Measurements from ENCODE around the gene STARD3. TPM values are rescaled to one million over a fixed set of nuclear protein-coding genes. Genes with fewer than 3 reads are reported as not detected.
"Not testable (repeated sequence)": the region's sequence is repeated elsewhere in the genome, so short reads cannot be mapped to it uniquely, and the experiment has no call there.

Gene STARD3
- total and polyA plus RNA-seq, 2 donors (not counting 3 experiments of a cell fraction or from before 2014, with no cell fraction given) = 51.0 to 75.7 TPM

DNA sequence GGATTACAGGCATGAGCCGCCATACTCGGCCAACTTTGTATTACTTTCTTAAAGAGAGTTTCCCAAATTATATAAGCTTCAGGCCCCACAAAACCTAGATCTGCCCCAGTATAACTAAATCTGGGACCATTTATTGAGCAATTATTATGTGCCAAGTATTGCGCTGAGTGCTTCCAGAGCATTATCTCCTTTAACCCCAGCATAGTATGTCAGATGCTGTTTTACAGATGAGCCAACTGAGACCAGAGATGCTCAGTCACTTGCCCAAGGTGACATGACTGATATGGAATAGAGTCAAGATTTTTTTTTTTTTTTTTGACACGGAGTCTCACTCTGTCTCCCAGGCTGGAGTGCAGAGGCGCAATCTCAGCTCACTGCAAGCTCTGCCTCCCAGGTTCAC, 61.0 kb downstream of the STARD3 start:
- Histone ChIP-seq H3K4me2 (ENCODE audit: insufficient read depth, low read length) (no peak overlapping the region), H2AFZ (ENCODE audit: low read depth, low read length) (no peak overlapping the region), H3K27ac (ENCODE audit: insufficient read depth, low read depth, low read length) (no peak overlapping the region), H4K20me1 (replicated peaks; ENCODE audit: control insufficient read depth, extremely low read depth, insufficient read depth, low read length) (no peaks in the 10 kb centered on the region), H3K36me3 (ENCODE audit: control insufficient read depth in 2 of 2, extremely low read depth in 1 of 2, insufficient read depth in 2 of 2, low read length in 2 of 2) (no peaks in the 10 kb centered on the region), H3K4me3 (replicated peaks in 1 of 3; ENCODE audit: insufficient read depth in 1 of 3, low read depth in 1 of 3, low read length in 3 of 3) (no peak overlapping the region), H3K4me1 (ENCODE audit: control insufficient read depth, extremely low read depth, insufficient read depth, low read length) (no peaks in the 10 kb centered on the region), H3K27me3 (ENCODE audit: control insufficient read depth in 2 of 2, insufficient read depth in 2 of 2, low read length in 2 of 2) (peaks cover 0 to 2% of the 10 kb centered on the region in 2 experiments), H3K9me3 (replicated peaks; ENCODE audit: control insufficient read depth, insufficient read depth, low read length) (no peaks in the 10 kb centered on the region), H3K9me1 (replicated peaks; ENCODE audit: control insufficient read depth, extremely low read depth, insufficient read depth, low read length) (no peaks in the 10 kb centered on the region), H3K9ac (replicated peaks; ENCODE audit: extremely low read depth, insufficient read depth, low read length) (no peak overlapping the region), H3K79me2 (ENCODE audit: control insufficient read depth, insufficient read depth, low read length) (no peaks in the 10 kb centered on the region)
- no peak for FAIRE-seq
- DNase-seq (ENCODE audit: low read depth, low spot score) = no peak
- dilution Hi-C loops (cut with MboI; ENCODE audit: extremely low pct_ligation_motif_present, low sequenced_read_pairs) = no loop called here
- POLR2A ChIA-PET = no interaction called here
- no peak for TF ChIP-seq FOS (IDR thresholded peaks at IDR 0.05; ENCODE audit: borderline replicate concordance, insufficient read depth, low read length)
- no peak for TF ChIP-seq GATA2 (IDR thresholded peaks at IDR 0.05; ENCODE audit: insufficient read depth, insufficient read length, low read depth, low read length)
- TF ChIP-seq, protein P1, sequence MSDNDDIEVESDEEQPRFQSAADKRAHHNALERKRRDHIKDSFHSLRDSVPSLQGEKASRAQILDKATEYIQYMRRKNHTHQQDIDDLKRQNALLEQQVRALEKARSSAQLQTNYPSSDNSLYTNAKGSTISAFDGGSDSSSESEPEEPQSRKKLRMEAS (IDR thresholded peaks at IDR 0.05; ENCODE audit: insufficient read depth, insufficient read length) = no peak
- no peak for TF ChIP-seq EZH2 (IDR thresholded peaks at IDR 0.05; ENCODE audit: borderline replicate concordance, low read depth, low read length, severe bottlenecking)
- TF ChIP-seq, protein P2, sequence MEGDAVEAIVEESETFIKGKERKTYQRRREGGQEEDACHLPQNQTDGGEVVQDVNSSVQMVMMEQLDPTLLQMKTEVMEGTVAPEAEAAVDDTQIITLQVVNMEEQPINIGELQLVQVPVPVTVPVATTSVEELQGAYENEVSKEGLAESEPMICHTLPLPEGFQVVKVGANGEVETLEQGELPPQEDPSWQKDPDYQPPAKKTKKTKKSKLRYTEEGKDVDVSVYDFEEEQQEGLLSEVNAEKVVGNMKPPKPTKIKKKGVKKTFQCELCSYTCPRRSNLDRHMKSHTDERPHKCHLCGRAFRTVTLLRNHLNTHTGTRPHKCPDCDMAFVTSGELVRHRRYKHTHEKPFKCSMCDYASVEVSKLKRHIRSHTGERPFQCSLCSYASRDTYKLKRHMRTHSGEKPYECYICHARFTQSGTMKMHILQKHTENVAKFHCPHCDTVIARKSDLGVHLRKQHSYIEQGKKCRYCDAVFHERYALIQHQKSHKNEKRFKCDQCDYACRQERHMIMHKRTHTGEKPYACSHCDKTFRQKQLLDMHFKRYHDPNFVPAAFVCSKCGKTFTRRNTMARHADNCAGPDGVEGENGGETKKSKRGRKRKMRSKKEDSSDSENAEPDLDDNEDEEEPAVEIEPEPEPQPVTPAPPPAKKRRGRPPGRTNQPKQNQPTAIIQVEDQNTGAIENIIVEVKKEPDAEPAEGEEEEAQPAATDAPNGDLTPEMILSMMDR (IDR thresholded peaks at IDR 0.05; ENCODE audit: extremely low read depth in 1 of 2, insufficient read depth in 1 of 2, low read depth in 1 of 2, low read length in 2 of 2) = no peak
- no peak for TF ChIP-seq JUN (IDR thresholded peaks at IDR 0.05; ENCODE audit: borderline replicate concordance, insufficient read depth, insufficient read length, low read depth)
- TF ChIP-seq POLR2A (IDR thresholded peaks at IDR 0.05; ENCODE audit: low read depth, low read length) = no peak
- no peak for TF ChIP-seq POLR2AphosphoS5 (IDR thresholded peaks at IDR 0.05; ENCODE audit: insufficient read depth, low read depth, low read length)
- TF ChIP-seq MYC (IDR thresholded peaks at IDR 0.05; ENCODE audit: low read depth, low read length) = no peak
- intact Hi-C loops (cut with micrococcal nuclease) = no loop called here
- BruUV-seq (replicated peaks) = no TSS peak
- CTCF ChIA-PET = no interaction called here

DNA sequence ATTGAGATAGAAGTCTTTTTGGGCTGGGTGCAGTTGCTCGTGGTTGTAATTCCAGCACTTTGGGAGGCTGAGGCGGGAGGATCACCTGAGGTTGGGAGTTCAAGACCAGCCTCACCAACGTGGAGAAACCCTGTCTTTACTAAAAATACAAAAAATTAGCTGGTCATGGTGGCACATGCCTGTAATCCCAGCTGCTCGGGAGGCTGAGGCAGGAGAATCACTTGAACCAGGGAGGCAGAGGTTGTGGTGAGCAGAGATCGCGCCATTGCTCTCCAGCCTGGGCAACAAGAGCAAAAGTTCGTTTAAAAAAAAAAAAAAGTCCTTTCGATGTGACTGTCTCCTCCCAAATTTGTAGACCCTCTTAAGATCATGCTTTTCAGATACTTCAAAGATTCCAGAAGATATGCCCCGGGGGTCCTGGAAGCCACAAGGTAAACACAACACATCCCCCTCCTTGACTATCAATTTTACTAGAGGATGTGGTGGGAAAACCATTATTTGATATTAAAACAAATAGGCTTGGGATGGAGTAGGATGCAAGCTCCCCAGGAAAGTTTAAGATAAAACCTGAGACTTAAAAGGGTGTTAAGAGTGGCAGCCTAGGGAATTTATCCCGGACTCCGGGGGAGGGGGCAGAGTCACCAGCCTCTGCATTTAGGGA, 62.3 kb downstream of the STARD3 start:
- FAIRE-seq; H3K9me1 ChIP-seq (replicated peaks; ENCODE audit: control insufficient read depth, extremely low read depth, insufficient read depth, low read length); intact Hi-C loops (cut with micrococcal nuclease); H3K4me1 ChIP-seq (ENCODE audit: control insufficient read depth, extremely low read depth, insufficient read depth, low read length); DNase-seq (ENCODE audit: low read depth, low spot score); dilution Hi-C loops (cut with MboI; ENCODE audit: extremely low pct_ligation_motif_present, low sequenced_read_pairs); H3K27ac ChIP-seq (ENCODE audit: insufficient read depth, low read depth, low read length); H4K20me1 ChIP-seq (replicated peaks; ENCODE audit: control insufficient read depth, extremely low read depth, insufficient read depth, low read length); POLR2A ChIA-PET; H3K36me3 ChIP-seq (ENCODE audit: control insufficient read depth in 2 of 2, extremely low read depth in 1 of 2, insufficient read depth in 2 of 2, low read length in 2 of 2); H3K9me3 ChIP-seq (replicated peaks; ENCODE audit: control insufficient read depth, insufficient read depth, low read length); H3K79me2 ChIP-seq (ENCODE audit: control insufficient read depth, insufficient read depth, low read length); BruUV-seq (replicated peaks); H3K27me3 ChIP-seq (ENCODE audit: control insufficient read depth in 2 of 2, insufficient read depth in 2 of 2, low read length in 2 of 2): not testable (repeated sequence)
- Histone ChIP-seq H3K9ac (replicated peaks; ENCODE audit: extremely low read depth, insufficient read depth, low read length) (peak overlapping the region; percentile 39), H3K4me3 (replicated peaks in 1 of 3; ENCODE audit: insufficient read depth in 1 of 3, low read depth in 1 of 3, low read length in 3 of 3) (peak overlapping the region; percentile 44 to 58 (median 52)), H3K4me2 (ENCODE audit: insufficient read depth, low read length) (peak overlapping the region; percentile 73), H2AFZ (ENCODE audit: low read depth, low read length) (peak overlapping the region; percentile 10)
- CTCF ChIA-PET = interaction anchor here (0.9 to 2.3 kb wide), 11 partner anchors 11 to 77 kb away, joined by 3 to 20 read pairs (median 4); partner anchors contain the start of genes MIEN1, PGAP3 and PNMT

Measured in endothelial cell of umbilical vein (primary cell).